H9 (cell line): Measurements from ENCODE around the gene ADNP2. TPM values are rescaled to one million over a fixed set of nuclear protein-coding genes. Genes with fewer than 3 reads are reported as not detected.

Experiments used
- DNase-seq: peaks from one replicate; pipeline ENCODE4 v3.0.0-alpha.2; 2017
- H2AFZ ChIP-seq: one replicate; pipeline ENCODE4 v1.6.1; 2013; ENCODE audit warnings: mild to moderate bottlenecking, low read length, control low read depth, moderate library complexity
- H2AK5ac ChIP-seq: 2 replicates; pipeline ENCODE4 v1.6.1; 2013; ENCODE audit warnings: low read length, control low read depth, mixed read lengths; ENCODE audit not compliant: insufficient read length
- H2BK120ac ChIP-seq: one replicate; pipeline ENCODE4 v1.6.1; 2013; ENCODE audit warnings: low read depth, mild to moderate bottlenecking, low read length, control low read depth, inconsistent platforms; ENCODE audit not compliant: poor library complexity, severe bottlenecking
- H2BK12ac ChIP-seq: 2 replicates; pipeline ENCODE4 v1.6.1; 2013; ENCODE audit warnings: low read length, control low read depth, mixed read lengths, low read depth; ENCODE audit not compliant: insufficient read length
- H2BK15ac ChIP-seq: 2 replicates; pipeline ENCODE4 v1.6.1; 2013; ENCODE audit warnings: low read depth, low read length, control low read depth
- H2BK20ac ChIP-seq: one replicate; pipeline ENCODE4 v1.6.1; 2013; ENCODE audit warnings: low read depth, mild to moderate bottlenecking, low read length, control low read depth, inconsistent platforms; ENCODE audit not compliant: poor library complexity, severe bottlenecking
- H2BK5ac ChIP-seq: 2 replicates; pipeline ENCODE4 v1.6.1; 2013; ENCODE audit warnings: low read length, control low read depth, mixed read lengths; ENCODE audit not compliant: insufficient read length
- H3K14ac ChIP-seq: 2 replicates; pipeline ENCODE4 v1.6.1; 2013; ENCODE audit warnings: low read length, control low read depth; ENCODE audit not compliant: insufficient read depth
- H3K18ac ChIP-seq: 2 replicates; pipeline ENCODE4 v1.6.1; 2013; ENCODE audit warnings: low read depth, mild to moderate bottlenecking, mixed read lengths, low read length, control low read depth; ENCODE audit not compliant: insufficient read length
- H3K23ac ChIP-seq: 2 replicates; pipeline ENCODE4 v1.6.1; 2013; ENCODE audit warnings: low read length, control low read depth, mixed read lengths, low read depth; ENCODE audit not compliant: insufficient read length
- H3K23me2 ChIP-seq: 2 replicates; pipeline ENCODE4 v1.6.1; 2013; ENCODE audit warnings: low read depth, mild to moderate bottlenecking, mixed read lengths, low read length, control low read depth; ENCODE audit not compliant: insufficient read length, poor library complexity, severe bottlenecking
- H3K27ac ChIP-seq: 2 replicates; pipeline ENCODE4 v1.5.1; 2013; ENCODE audit warnings: low read length, control low read depth, mixed read lengths, low read depth; ENCODE audit not compliant: insufficient read length
- H3K27me3 ChIP-seq: 2 replicates; pipeline ENCODE4 v1.6.1; 2013; ENCODE audit warnings: low read length, control low read depth, inconsistent platforms; ENCODE audit not compliant: insufficient read depth
- H3K4ac ChIP-seq: 2 replicates; pipeline ENCODE4 v1.6.1; 2013; ENCODE audit warnings: low read depth, mild to moderate bottlenecking, control low read depth, inconsistent platforms, low read length, moderate library complexity
- H3K4me1 ChIP-seq: 2 replicates; pipeline ENCODE4 v1.6.1; 2013; ENCODE audit warnings: low read length, control low read depth, inconsistent platforms; ENCODE audit not compliant: insufficient read depth
- H3K4me2 ChIP-seq: 2 replicates; pipeline ENCODE4 v1.6.1; 2013; ENCODE audit warnings: low read length, control low read depth, mixed read lengths; ENCODE audit not compliant: insufficient read length, insufficient read depth
- H3K56ac ChIP-seq: 2 replicates; pipeline ENCODE4 v1.6.1; 2013; ENCODE audit warnings: low read depth, mild to moderate bottlenecking, mixed read lengths, low read length, control low read depth; ENCODE audit not compliant: insufficient read length
- H3K79me1 ChIP-seq: 2 replicates; pipeline ENCODE4 v1.6.1; 2013; ENCODE audit warnings: low read depth, mild to moderate bottlenecking, moderate library complexity, low read length, control low read depth, inconsistent platforms; ENCODE audit not compliant: insufficient read depth, poor library complexity, severe bottlenecking
- H3K79me2 ChIP-seq: 2 replicates; pipeline ENCODE4 v1.6.1; 2013; ENCODE audit warnings: low read length, control low read depth, inconsistent platforms; ENCODE audit not compliant: insufficient read depth
- H3K9ac ChIP-seq: 2 replicates; pipeline ENCODE4 v1.6.1; 2013; ENCODE audit warnings: low read length, control low read depth, mixed read lengths; ENCODE audit not compliant: insufficient read length; ENCODE audit errors: extremely low read depth
- H3K9me3 ChIP-seq: one replicate; pipeline ENCODE4 v1.6.1; 2013; ENCODE audit warnings: low read depth, low read length, inconsistent platforms; ENCODE audit not compliant: control insufficient read depth
- H3T11ph ChIP-seq: one replicate; pipeline ENCODE4 v1.6.1; 2013; ENCODE audit warnings: mild to moderate bottlenecking, low read length, control low read depth, inconsistent platforms
- H4K20me1 ChIP-seq: one replicate; pipeline ENCODE4 v1.6.1; 2013; ENCODE audit not compliant: control insufficient read depth, insufficient read length, insufficient read depth
- H4K5ac ChIP-seq: 2 replicates; pipeline ENCODE4 v1.6.1; 2013; ENCODE audit warnings: low read depth, mild to moderate bottlenecking, mixed read lengths, low read length, control low read depth; ENCODE audit not compliant: insufficient read length
- H4K8ac ChIP-seq: replicated peaks from 2 replicates; pipeline ENCODE4 v1.6.1; 2013; ENCODE audit warnings: low read length, control low read depth, mixed read lengths, low read depth; ENCODE audit not compliant: insufficient read length
- H4K91ac ChIP-seq: 2 replicates; pipeline ENCODE4 v1.6.1; 2013; ENCODE audit warnings: low read depth, mild to moderate bottlenecking, moderate library complexity, mixed read lengths, low read length, control low read depth; ENCODE audit not compliant: insufficient read length
- H3K27ac Mint-ChIP-seq, 3 experiments: 2 replicates in 2 of 3; 3 replicates in 1 of 3; pipeline ENCODE4 v1.8.0; 2020 to 2021; ENCODE audit warnings: mixed read lengths in 3 of 3, mild to moderate bottlenecking in 1 of 3, moderate library complexity in 1 of 3
- H3K27me3 Mint-ChIP-seq: 2 replicates; pipeline ENCODE4 v1.8.0; 2021; ENCODE audit warnings: low read depth, mild to moderate bottlenecking, moderate library complexity, mixed read lengths
- H3K36me3 Mint-ChIP-seq, 3 experiments: 2 replicates in 2 of 3; 3 replicates in 1 of 3; pipeline ENCODE4 v1.8.0; 2020 to 2021; ENCODE audit warnings: low read depth in 3 of 3, mixed read lengths in 3 of 3; ENCODE audit not compliant: insufficient read depth in 1 of 3
- H3K4me1 Mint-ChIP-seq, 2 experiments: 2 replicates each; pipeline ENCODE4 v1.8.0; 2020; ENCODE audit warnings: mixed read lengths in 2 of 2
- H3K4me3 Mint-ChIP-seq, 2 experiments: 2 replicates in 1 of 2; 3 replicates in 1 of 2; pipeline ENCODE4 v1.8.0; 2020 to 2021; ENCODE audit warnings: mild to moderate bottlenecking in 2 of 2, mixed read lengths in 2 of 2, moderate library complexity in 1 of 2
- H3K9me3 Mint-ChIP-seq, 2 experiments: 2 replicates in 1 of 2; 3 replicates in 1 of 2; pipeline ENCODE4 v1.8.0; 2020; ENCODE audit warnings: mild to moderate bottlenecking in 2 of 2, mixed read lengths in 2 of 2, moderate library complexity in 1 of 2
- WGBS: extraction: QIAGEN DNeasy Blood & Tissue Kit; methylation state at CpG from one replicate; pipeline ENCODE4 v1.1.7; 2013; ENCODE audit warnings: missing lambda C conversion rate, low lambda C conversion rate, mixed read lengths; ENCODE audit not compliant: insufficient read length; ENCODE audit errors: extremely low coverage; 5-methylcytosine and 5-hydroxymethylcytosine counted together
- total RNA-seq: library from RNA; stranded (reverse); gene quantifications from 2 replicates; pipeline ENCODE4 v1.2.1, GENCODE V29; 2021
- TF ChIP-seq, protein P1 (sequence below): fragments of 200-600 bp; sonication (generic); conservative IDR thresholded peaks from 3 replicates; pipeline ENCODE4 v1.8.0; 2021; ENCODE audit warnings: antibody characterized with exemption, mild to moderate bottlenecking

Gene ADNP2
- total RNA-seq, 1 experiment from 2014 or later = 53.5 TPM

DNA sequence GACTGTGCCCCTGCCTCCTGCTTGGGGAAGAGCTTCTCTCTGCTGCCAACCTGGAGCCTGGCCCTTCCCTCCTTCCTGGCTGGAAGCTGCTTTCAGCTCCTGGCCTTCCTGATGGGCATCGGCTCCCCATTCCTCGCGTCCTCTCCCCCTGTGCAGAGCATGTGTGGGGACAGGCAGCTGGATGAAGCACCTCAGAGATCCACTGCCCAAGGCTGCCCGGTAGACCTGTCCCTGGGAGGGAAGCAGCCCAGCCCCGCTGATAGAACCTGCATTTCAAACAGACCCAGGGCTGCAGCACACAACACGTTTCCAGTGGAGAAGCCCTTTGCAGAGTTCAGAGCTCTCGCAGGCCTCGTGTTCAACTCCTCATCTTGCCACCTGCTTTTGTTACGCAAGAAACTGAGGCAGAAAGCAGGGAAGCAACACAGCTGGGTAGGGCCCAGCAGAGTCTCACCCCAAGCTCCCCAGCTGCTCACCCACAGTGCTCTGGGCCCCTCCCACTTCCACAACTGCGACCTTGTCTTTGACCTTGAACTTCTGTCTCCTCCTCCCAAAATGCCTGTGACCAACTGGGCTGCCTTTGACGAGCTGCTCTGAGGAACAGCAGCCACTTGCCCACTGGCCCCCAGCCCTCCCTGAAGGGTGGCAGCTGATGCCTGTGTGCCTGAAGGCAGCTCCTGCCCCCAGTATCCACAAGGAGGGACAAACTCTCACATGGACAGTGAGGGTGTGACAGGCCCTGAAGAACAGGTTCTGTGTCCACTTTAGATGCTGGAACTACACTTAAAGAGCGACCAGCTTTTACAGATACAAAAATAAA lies 72.8 kb downstream of the ADNP2 start:
- Mint-ChIP-seq H3K4me3 (no peak overlapping the region), H3K27ac (peak overlapping the region in 1 of 3 experiments; percentile 2; a peak in 4 of 7 replicates), H3K36me3 (no peaks in the 10 kb centered on the region; a peak in 2 of 7 replicates), H3K9me3 (peaks cover 4 to 5% of the 10 kb centered on the region in 2 experiments; a peak in 2 of 5 replicates), H3K27me3 (no peaks in the 10 kb centered on the region; the same call in 1 of the 2 replicates), H3K4me1 (peaks cover 3 to 4% of the 10 kb centered on the region in 2 experiments; a peak in 3 of 4 replicates)
- H2BK12ac ChIP-seq = no peak overlapping the region
- no peaks in the 10 kb centered on the region for H3K9me3 ChIP-seq
- no peak overlapping the region for H2BK120ac ChIP-seq
- no peak overlapping the region for H3K4ac ChIP-seq
- H3K18ac ChIP-seq = no peak overlapping the region
- H3K27me3 ChIP-seq = no peaks in the 10 kb centered on the region
- no peak overlapping the region for H2BK15ac ChIP-seq
- peak overlapping the region; percentile 24; the same call in 1 of the 2 replicates for H3K14ac ChIP-seq
- H3K27ac ChIP-seq = no peak overlapping the region
- H4K8ac ChIP-seq = no peak overlapping the region
- no peak overlapping the region for H4K5ac ChIP-seq
- H2BK20ac ChIP-seq = no peak overlapping the region
- H3K23me2 ChIP-seq = no peaks in the 10 kb centered on the region
- no CpG with 5 or more reads among the region's 12 CpGs for WGBS
- H3K79me2 ChIP-seq = no peaks in the 10 kb centered on the region
- H3T11ph ChIP-seq = no peak overlapping the region
- H3K9ac ChIP-seq = no peak overlapping the region
- no peaks in the 10 kb centered on the region for H3K4me1 ChIP-seq
- no peak overlapping the region for H4K91ac ChIP-seq
- no peak overlapping the region for H3K56ac ChIP-seq
- no peak overlapping the region for H3K4me2 ChIP-seq
- TF ChIP-seq, protein P1, sequence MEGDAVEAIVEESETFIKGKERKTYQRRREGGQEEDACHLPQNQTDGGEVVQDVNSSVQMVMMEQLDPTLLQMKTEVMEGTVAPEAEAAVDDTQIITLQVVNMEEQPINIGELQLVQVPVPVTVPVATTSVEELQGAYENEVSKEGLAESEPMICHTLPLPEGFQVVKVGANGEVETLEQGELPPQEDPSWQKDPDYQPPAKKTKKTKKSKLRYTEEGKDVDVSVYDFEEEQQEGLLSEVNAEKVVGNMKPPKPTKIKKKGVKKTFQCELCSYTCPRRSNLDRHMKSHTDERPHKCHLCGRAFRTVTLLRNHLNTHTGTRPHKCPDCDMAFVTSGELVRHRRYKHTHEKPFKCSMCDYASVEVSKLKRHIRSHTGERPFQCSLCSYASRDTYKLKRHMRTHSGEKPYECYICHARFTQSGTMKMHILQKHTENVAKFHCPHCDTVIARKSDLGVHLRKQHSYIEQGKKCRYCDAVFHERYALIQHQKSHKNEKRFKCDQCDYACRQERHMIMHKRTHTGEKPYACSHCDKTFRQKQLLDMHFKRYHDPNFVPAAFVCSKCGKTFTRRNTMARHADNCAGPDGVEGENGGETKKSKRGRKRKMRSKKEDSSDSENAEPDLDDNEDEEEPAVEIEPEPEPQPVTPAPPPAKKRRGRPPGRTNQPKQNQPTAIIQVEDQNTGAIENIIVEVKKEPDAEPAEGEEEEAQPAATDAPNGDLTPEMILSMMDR = no peak
- no peak overlapping the region for H2BK5ac ChIP-seq
- H2AK5ac ChIP-seq = no peak overlapping the region
- H4K20me1 ChIP-seq = no peaks in the 10 kb centered on the region
- no peak overlapping the region for H3K23ac ChIP-seq
- no peak for DNase-seq
- H2AFZ ChIP-seq = no peak overlapping the region
- no peaks in the 10 kb centered on the region for H3K79me1 ChIP-seq
